Lower lobe of right lung (tissue), 2 donors: ENCODE data around the gene KDM5B. TPM values are rescaled to one million over a fixed set of nuclear protein-coding genes. Genes with fewer than 3 reads are reported as not detected.

Experiments used
- ATAC-seq, 2 donors: fragments of 200-7000 bp; cut with Tn5 transposase; one replicate each; pipeline ENCODE4 v1.9.1; 2020 to 2022; ENCODE audit warnings: mild to moderate bottlenecking in 2 of 2, moderate library complexity in 2 of 2
- DNase-seq: peaks from one replicate; pipeline ENCODE4 v3.0.0-alpha.2; 2020
- H3K27ac ChIP-seq: fragments of 200-600 bp; one replicate; pipeline ENCODE4 v1.8.0; 2022
- H3K27me3 ChIP-seq: fragments of 200-600 bp; one replicate; pipeline ENCODE4 v1.8.0; 2022; ENCODE audit warnings: low read depth
- H3K36me3 ChIP-seq: fragments of 200-600 bp; one replicate; pipeline ENCODE4 v1.8.0; 2022; ENCODE audit warnings: mild to moderate bottlenecking
- H3K4me1 ChIP-seq: fragments of 200-600 bp; one replicate; pipeline ENCODE4 v1.8.0; 2022
- H3K4me3 ChIP-seq: fragments of 200-600 bp; one replicate; pipeline ENCODE4 v1.8.0; 2022; ENCODE audit warnings: mild to moderate bottlenecking
- H3K9me3 ChIP-seq: fragments of 200-600 bp; one replicate; pipeline ENCODE4 v1.8.0; 2022
- intact Hi-C: fragments of 100-400 bp; cut with DNase I; formaldehyde crosslinking; loops from one replicate; pipeline ENCODE4 v1.11.0; 2022
- total RNA-seq: library from RNA; stranded (reverse); fragmentation: NEBNext Ultra II Directional; extraction: Animal tissue kit (Norgen Biotek cat#: 25700); gene quantifications from one replicate; pipeline ENCODE4 v1.2.1, GENCODE V29; 2021
- TF ChIP-seq, protein P1 (sequence below): fragments of 200-600 bp; IDR thresholded peaks from one replicate; pipeline ENCODE4 v1.8.0; 2022; ENCODE audit warnings: antibody characterized with exemption, mild to moderate bottlenecking
- donor health status: DM: no; HTN: yes; CAD: no; lungs with severe emphysema.

The KDM5B gene
- total RNA-seq, 1 donor from 2014 or later: 48.9 TPM

DNA sequence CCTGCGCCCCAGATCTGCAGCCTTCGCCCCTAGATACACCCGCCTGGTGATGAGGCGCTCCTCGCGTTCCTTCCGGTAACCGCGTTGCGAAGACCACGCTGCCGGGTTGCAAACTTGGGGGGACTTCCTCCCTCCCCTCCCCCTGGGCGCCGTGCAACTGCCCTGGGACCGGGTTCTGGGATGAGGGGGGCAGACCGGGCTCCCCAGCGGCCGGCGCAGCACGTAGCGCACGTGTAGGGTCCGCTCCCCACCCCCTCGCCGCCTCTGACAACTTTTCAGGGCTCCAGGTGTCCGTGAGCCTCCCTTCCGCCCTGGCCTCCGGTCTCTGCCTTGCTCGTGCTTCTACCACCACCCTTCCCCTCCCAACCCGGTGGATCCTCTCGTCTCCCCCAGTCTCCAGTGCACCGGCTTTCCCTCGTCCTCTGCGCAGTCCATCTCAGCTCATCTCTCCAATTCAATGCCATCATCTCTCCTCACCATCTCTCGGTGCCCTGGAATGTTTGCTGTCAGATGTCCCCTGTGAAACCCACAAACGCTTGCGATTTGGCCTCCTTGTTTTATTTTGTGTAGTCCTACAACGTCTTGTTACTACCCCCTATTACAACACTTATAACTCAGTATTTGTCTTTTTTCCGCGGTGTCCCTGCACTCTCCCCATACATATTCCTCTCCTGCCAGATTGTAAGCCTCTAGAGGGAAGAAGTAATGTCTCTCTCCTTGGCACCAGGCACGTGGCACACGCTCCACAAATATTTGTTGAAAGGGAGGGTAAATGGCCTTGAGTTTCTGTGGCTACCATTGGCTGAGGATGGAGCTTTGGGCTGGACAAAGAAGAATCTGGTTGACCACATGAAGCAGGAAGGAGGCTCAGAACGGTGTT is 3.3 kb upstream of the KDM5B start:
- ATAC-seq (peak; percentile 6 to 22), DNase-seq (no peak)
- Histone ChIP-seq H3K27ac (peak overlapping the region; percentile 86), H3K27me3 (no peaks in the 10 kb centered on the region), H3K4me1 (peaks cover 26% of the 10 kb centered on the region), H3K4me3 (peak overlapping the region; percentile 81), H3K9me3 (no peaks in the 10 kb centered on the region), H3K36me3 (no peaks in the 10 kb centered on the region)
- intact Hi-C loops: no loop called here
- TF ChIP-seq, protein P1, sequence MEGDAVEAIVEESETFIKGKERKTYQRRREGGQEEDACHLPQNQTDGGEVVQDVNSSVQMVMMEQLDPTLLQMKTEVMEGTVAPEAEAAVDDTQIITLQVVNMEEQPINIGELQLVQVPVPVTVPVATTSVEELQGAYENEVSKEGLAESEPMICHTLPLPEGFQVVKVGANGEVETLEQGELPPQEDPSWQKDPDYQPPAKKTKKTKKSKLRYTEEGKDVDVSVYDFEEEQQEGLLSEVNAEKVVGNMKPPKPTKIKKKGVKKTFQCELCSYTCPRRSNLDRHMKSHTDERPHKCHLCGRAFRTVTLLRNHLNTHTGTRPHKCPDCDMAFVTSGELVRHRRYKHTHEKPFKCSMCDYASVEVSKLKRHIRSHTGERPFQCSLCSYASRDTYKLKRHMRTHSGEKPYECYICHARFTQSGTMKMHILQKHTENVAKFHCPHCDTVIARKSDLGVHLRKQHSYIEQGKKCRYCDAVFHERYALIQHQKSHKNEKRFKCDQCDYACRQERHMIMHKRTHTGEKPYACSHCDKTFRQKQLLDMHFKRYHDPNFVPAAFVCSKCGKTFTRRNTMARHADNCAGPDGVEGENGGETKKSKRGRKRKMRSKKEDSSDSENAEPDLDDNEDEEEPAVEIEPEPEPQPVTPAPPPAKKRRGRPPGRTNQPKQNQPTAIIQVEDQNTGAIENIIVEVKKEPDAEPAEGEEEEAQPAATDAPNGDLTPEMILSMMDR: no peak

DNA sequence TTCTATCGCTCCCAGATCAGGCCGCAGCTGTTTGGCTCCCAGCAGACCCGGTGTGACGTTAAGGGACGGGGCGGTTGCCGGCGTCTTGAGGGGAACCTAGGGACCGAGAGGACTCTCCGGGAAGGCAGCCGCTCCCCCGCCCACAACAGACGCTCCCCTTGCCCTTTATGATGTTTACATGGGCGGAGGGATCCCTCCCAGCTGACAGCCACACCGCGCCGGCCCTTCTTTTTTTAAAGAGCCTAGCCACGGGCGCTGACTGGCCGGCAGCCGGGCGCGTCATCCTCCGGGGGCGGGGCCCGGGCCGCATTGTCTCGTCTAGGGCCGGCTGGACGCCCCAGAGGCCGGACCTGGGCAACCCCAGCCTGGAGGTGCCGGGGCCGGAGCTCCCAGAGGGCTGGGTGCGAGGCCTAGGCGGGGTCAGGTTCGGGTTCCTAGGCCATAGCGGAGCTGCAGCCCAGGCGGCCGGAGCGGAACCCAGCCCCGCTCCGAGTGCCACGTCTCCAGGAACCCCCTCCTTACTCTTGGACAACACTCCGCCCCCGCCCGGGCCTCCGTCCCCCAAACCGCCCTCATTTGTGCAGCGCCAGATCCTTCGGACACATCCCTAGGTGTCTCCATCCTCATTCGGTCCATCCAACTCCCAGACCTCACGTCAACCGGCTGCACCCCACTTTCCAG is 2.5 kb upstream of the KDM5B start, which contains the start of gene PCAT6:
PCAT6 (plus strand) TSS at position 340 of the 681 bp plus-strand sequence.
- Histone ChIP-seq H3K4me1 (peaks cover 34% of the 10 kb centered on the region), H3K27me3 (no peaks in the 10 kb centered on the region), H3K27ac (peak within 1 kb of the TSS; percentile 86), H3K4me3 (peak within 1 kb of the TSS; percentile 81), H3K36me3 (no peaks in the 10 kb centered on the region), H3K9me3 (no peaks in the 10 kb centered on the region)
- ATAC-seq (peak; percentile 94 to 95), DNase-seq (peak; percentile 97)
- intact Hi-C loops: no loop called here
- TF ChIP-seq, protein P1: no peak

DNA sequence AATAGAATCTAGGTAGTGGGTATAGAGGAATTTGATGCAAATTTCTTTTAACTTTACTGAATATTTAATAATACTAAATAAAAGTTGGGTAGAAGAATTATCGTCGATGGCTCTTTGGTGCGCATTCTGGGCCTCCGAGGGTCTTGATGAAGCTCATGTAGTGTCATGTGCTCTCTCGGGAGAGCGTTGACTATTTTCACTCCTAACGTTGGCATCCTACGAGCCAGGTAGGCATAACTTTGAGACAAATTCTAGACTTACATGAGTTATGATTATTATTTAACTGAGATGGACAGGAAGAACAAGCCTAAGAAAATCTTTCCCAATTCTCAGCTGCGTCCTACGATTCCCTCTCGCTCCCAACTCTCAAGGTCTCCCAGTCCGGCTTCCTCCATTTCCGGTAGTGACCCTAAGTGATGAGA is 2.0 kb upstream of the KDM5B start:
- H3K36me3 ChIP-seq: no peaks in the 10 kb centered on the region
- H3K27ac ChIP-seq: peak overlapping the region; percentile 86
- TF ChIP-seq, protein P1: no peak
- ATAC-seq (no peak), DNase-seq (no peak)
- H3K4me1 ChIP-seq: peaks cover 39% of the 10 kb centered on the region
- H3K27me3 ChIP-seq: no peaks in the 10 kb centered on the region
- no peaks in the 10 kb centered on the region for H3K9me3 ChIP-seq
- intact Hi-C loops: no loop called here
- H3K4me3 ChIP-seq: peak overlapping the region; percentile 81

- ATAC-seq (no peak), DNase-seq (no peak)
- Histone ChIP-seq H3K4me3 (peak overlapping the region; percentile 81), H3K27me3 (no peaks in the 10 kb centered on the region), H3K9me3 (no peaks in the 10 kb centered on the region), H3K36me3 (no peaks in the 10 kb centered on the region), H3K27ac (peak overlapping the region; percentile 86), H3K4me1 (peaks cover 42% of the 10 kb centered on the region)
- intact Hi-C loops: no loop called here
- TF ChIP-seq, protein P1: no peak
Measured at GRCh38 chr1:202809597-202810159, 1.5 kb upstream of the KDM5B start.

- no peaks in the 10 kb centered on the region for H3K27me3 ChIP-seq
- peak; percentile 55 for DNase-seq
- intact Hi-C loops: no loop called here
Measured at GRCh38 chr1:202807451-202807925, 733 bp downstream of the KDM5B start.

More at GRCh38 chr1:202807451-202807925, 733 bp downstream of the KDM5B start:
- H3K36me3 ChIP-seq: no peaks in the 10 kb centered on the region
- TF ChIP-seq, protein P1: no peak
- H3K4me3 ChIP-seq: peak overlapping the region; percentile 99
- ATAC-seq: peak; percentile 35 to 43
- H3K9me3 ChIP-seq: no peaks in the 10 kb centered on the region
- peak overlapping the region; percentile 90 for H3K27ac ChIP-seq
- peaks cover 54% of the 10 kb centered on the region for H3K4me1 ChIP-seq
